Neural cell (in vitro differentiated cells): ENCODE results near the gene SLC34A3. TPM values are rescaled to one million over a fixed set of nuclear protein-coding genes. Genes with fewer than 3 reads are reported as not detected.

Source experiments
- H2AFZ ChIP-seq: fragments of 200-600, 300-800 bp; sonication (generic), shearing (Covaris generic); 2 replicates; pipeline ENCODE4 v1.6.0; 2014; ENCODE audit warnings: low read depth, mild to moderate bottlenecking, antibody characterized with exemption, low read length, moderate library complexity
- H3F3A ChIP-seq: fragments of 200-600 bp; shearing (Covaris generic); 2 replicates; pipeline ENCODE4 v1.6.1; 2016; ENCODE audit warnings: mild to moderate bottlenecking, moderate library complexity, mixed read lengths, antibody characterized with exemption, low read length; ENCODE audit not compliant: insufficient read depth, poor library complexity, severe bottlenecking
- H3K27ac ChIP-seq: fragments of 200-600, 300-800 bp; sonication (generic), shearing (Covaris generic); 2 replicates; pipeline ENCODE4 v1.5.1; 2014; ENCODE audit warnings: mild to moderate bottlenecking, low read length, moderate library complexity
- H3K27me3 ChIP-seq: fragments of 300-800, 200-600 bp; sonication (generic), shearing (Covaris generic); 2 replicates; pipeline ENCODE4 v1.6.0; 2014; ENCODE audit warnings: mild to moderate bottlenecking, low read depth, low read length, moderate library complexity; ENCODE audit not compliant: insufficient read depth
- H3K36me3 ChIP-seq: fragments of 300-800, 200-600 bp; sonication (generic), shearing (Covaris generic); 2 replicates; pipeline ENCODE4 v1.5.1; 2014; ENCODE audit warnings: mild to moderate bottlenecking, antibody characterized with exemption, low read length, moderate library complexity; ENCODE audit not compliant: insufficient read depth
- H3K4me2 ChIP-seq: fragments of 300-800, 200-600 bp; sonication (generic), shearing (Covaris generic); 2 replicates; pipeline ENCODE4 v1.6.0; 2014; ENCODE audit warnings: mild to moderate bottlenecking, low read length
- H3K4me3 ChIP-seq: fragments of 300-800, 200-600 bp; sonication (generic), shearing (Covaris generic); 2 replicates; pipeline ENCODE4 v1.5.1; 2014; ENCODE audit warnings: mild to moderate bottlenecking, low read length, moderate library complexity
- H3K79me2 ChIP-seq: fragments of 200-600 bp; shearing (Covaris generic); replicated peaks from 2 replicates; pipeline ENCODE4 v1.6.0; 2014; ENCODE audit warnings: mild to moderate bottlenecking, low read length, moderate library complexity; ENCODE audit not compliant: insufficient read depth
- H3K9ac ChIP-seq: fragments of 300-800, 200-600 bp; sonication (generic), shearing (Covaris generic); 2 replicates; pipeline ENCODE4 v1.6.1; 2016; ENCODE audit warnings: mild to moderate bottlenecking, low read length, mixed read lengths
- H3K9me2 ChIP-seq: fragments of 200-600 bp; shearing (Covaris generic); 2 replicates; pipeline ENCODE4 v1.6.1; 2016; ENCODE audit warnings: mild to moderate bottlenecking, low read length, mixed read lengths; ENCODE audit not compliant: insufficient read depth
- H3K9me3 ChIP-seq: fragments of 200-600, 300-800 bp; sonication (generic), shearing (Covaris generic); 2 replicates; pipeline ENCODE4 v1.6.1; 2016; ENCODE audit warnings: mild to moderate bottlenecking, mixed run types, low read length, moderate library complexity, mixed read lengths
- H4K20me1 ChIP-seq: fragments of 200-600 bp; shearing (Covaris generic); 2 replicates; pipeline ENCODE4 v1.6.1; 2016; ENCODE audit warnings: mild to moderate bottlenecking, mixed run types; ENCODE audit not compliant: insufficient read depth
- CTCF ChIP-seq: fragments of 450-650 bp; IDR thresholded peaks from 2 replicates; pipeline ENCODE4 v1.5.1; 2014; ENCODE audit warnings: antibody characterized with exemption, mild to moderate bottlenecking, moderate library complexity; ENCODE audit not compliant: poor library complexity, severe bottlenecking
- EP300 ChIP-seq: fragments of 450-650 bp; conservative IDR thresholded peaks from 2 replicates; pipeline ENCODE4 v1.6.1; 2014; ENCODE audit warnings: antibody characterized with exemption, mild to moderate bottlenecking, moderate library complexity; ENCODE audit not compliant: poor library complexity, severe bottlenecking
- EZH2 ChIP-seq: fragments of 200-600, 300-800 bp; shearing (Covaris generic), sonication (generic); IDR thresholded peaks from 2 replicates; pipeline ENCODE4 v1.6.1; 2014; ENCODE audit warnings: antibody characterized with exemption, low read length, borderline replicate concordance, mild to moderate bottlenecking; ENCODE audit not compliant: insufficient read depth, poor library complexity, severe bottlenecking
- MXI1 ChIP-seq: fragments of 450-650 bp; conservative IDR thresholded peaks from 2 replicates; pipeline ENCODE4 v1.6.1; 2014; ENCODE audit warnings: antibody characterized with exemption, mild to moderate bottlenecking; ENCODE audit not compliant: poor library complexity, severe bottlenecking
- POLR2AphosphoS5 ChIP-seq: IDR thresholded peaks from 2 replicates; pipeline ENCODE4 v1.6.1; 2012
- RAD21 ChIP-seq: fragments of 450-650 bp; conservative IDR thresholded peaks from 2 replicates; pipeline ENCODE4 v1.6.1; 2014; ENCODE audit warnings: antibody characterized with exemption, mild to moderate bottlenecking, moderate library complexity
- REST ChIP-seq: IDR thresholded peaks from 2 replicates; pipeline ENCODE4 v1.6.1; 2012; ENCODE audit warnings: borderline replicate concordance
- SMC3 ChIP-seq: fragments of 450-650 bp; conservative IDR thresholded peaks from 2 replicates; pipeline ENCODE4 v1.6.1; 2014; ENCODE audit warnings: antibody characterized with exemption, mild to moderate bottlenecking, moderate library complexity; ENCODE audit not compliant: poor library complexity
- TAF1 ChIP-seq: IDR thresholded peaks from 2 replicates; pipeline ENCODE4 v1.6.1; 2012; ENCODE audit warnings: low read depth
- polyA plus RNA-seq: library from polyadenylated mRNA; depleted of rRNA; stranded (reverse); fragments of >200 nt; gene quantifications from 2 replicates; pipeline ENCODE4 v1.2.3, GENCODE V29; 2014

Gene SLC34A3
- polyA plus RNA-seq, 1 donor from 2014 or later, result 0.27 TPM

GRCh38 chr9:137193771-137194170 lies 36.9 kb upstream of the SLC34A3 start:
- Histone ChIP-seq H3K9me2 (no peaks in the 10 kb centered on the region), H4K20me1 (no peaks in the 10 kb centered on the region), H3K27me3 (no peaks in the 10 kb centered on the region), H3K36me3 (no peaks in the 10 kb centered on the region), H2AFZ (no peak overlapping the region), H3K4me2 (no peak overlapping the region), H3K79me2 (no peaks in the 10 kb centered on the region), H3K9ac (no peak overlapping the region), H3K4me3 (no peak overlapping the region), H3K9me3 (no peaks in the 10 kb centered on the region), H3K27ac (no peak overlapping the region), H3F3A (no peaks in the 10 kb centered on the region)
- TF ChIP-seq REST, result no peak
- no peak for TF ChIP-seq POLR2AphosphoS5
- TF ChIP-seq TAF1, result no peak
- TF ChIP-seq EZH2, result no peak
- TF ChIP-seq EP300, result no peak

GRCh38 chr9:137194388-137194787 lies 36.3 kb upstream of the SLC34A3 start:
- no peaks in the 10 kb centered on the region for H3F3A ChIP-seq
- no peak overlapping the region for H3K4me2 ChIP-seq
- H3K9me3 ChIP-seq, result no peaks in the 10 kb centered on the region
- H3K27ac ChIP-seq, result no peak overlapping the region
- no peaks in the 10 kb centered on the region for H3K36me3 ChIP-seq
- TF ChIP-seq POLR2AphosphoS5 (no peak), SMC3 (no peak), EP300 (no peak), TAF1 (no peak), REST (no peak), CTCF (no peak), MXI1 (no peak), EZH2 (no peak), RAD21 (no peak)
- no peaks in the 10 kb centered on the region for H3K79me2 ChIP-seq
- H3K27me3 ChIP-seq, result no peaks in the 10 kb centered on the region
- H3K4me3 ChIP-seq, result no peak overlapping the region
- no peak overlapping the region for H2AFZ ChIP-seq
- no peaks in the 10 kb centered on the region for H3K9me2 ChIP-seq
- no peaks in the 10 kb centered on the region for H4K20me1 ChIP-seq
- H3K9ac ChIP-seq, result no peak overlapping the region
